Endothelial cell of umbilical vein (primary cell): ENCODE data around the gene LRRC71. TPM values are rescaled to one million over a fixed set of nuclear protein-coding genes. Genes with fewer than 3 reads are reported as not detected.

Experiments used
- BruUV-seq: library from RNA; stranded (reverse); fragments of 400-500 nt; replicated peaks from 2 replicates; lab custom pipeline; 2021; lab: Mats Ljungman, UMichigan
- CTCF ChIA-PET: fragments of 300-600, 350-600 bp; sonication (Branson Sonifier 250); formaldehyde crosslinking; loops from one replicate; lab custom pipeline; 2021; ENCODE audit warnings: antibody characterized with exemption, inconsistent platforms; lab: Charles Lee
- POLR2A ChIA-PET: fragments of 300-600, 350-600 bp; sonication (Branson Sonifier 250); formaldehyde crosslinking; loops from one replicate; lab custom pipeline; 2021; ENCODE audit warnings: antibody characterized with exemption, inconsistent platforms; lab: Charles Lee
- DNase-seq: peaks from one replicate; pipeline ENCODE4 v3.0.0-alpha.2; 2011; ENCODE audit warnings: low read depth, low spot score
- FAIRE-seq: peaks from 2 replicates; lab custom pipeline; 2011; peaks lifted over from hg19 to GRCh38; lab: Jason Lieb, UNC
- H2AFZ ChIP-seq: 2 replicates; pipeline ENCODE4 v1.6.0; 2012; ENCODE audit warnings: low read depth, low read length, control low read depth, inconsistent platforms
- H3K27ac ChIP-seq: 2 replicates; pipeline ENCODE4 v1.5.1; 2011; ENCODE audit warnings: low read depth, mild to moderate bottlenecking, control low read depth, low read length, moderate library complexity; ENCODE audit not compliant: insufficient read depth
- H3K27me3 ChIP-seq, 2 experiments: 2 replicates each; pipeline versions ENCODE4 v1.6.0 to v1.6.1; 2011; ENCODE audit warnings: low read length in 2 of 2, mixed read lengths in 1 of 2; ENCODE audit not compliant: control insufficient read depth in 2 of 2, insufficient read depth in 2 of 2
- H3K36me3 ChIP-seq, 2 experiments: 2 replicates in 1 of 2; 3 replicates in 1 of 2; pipeline ENCODE4 v1.5.1; 2011; ENCODE audit warnings: low read length in 2 of 2, mild to moderate bottlenecking in 1 of 2, moderate library complexity in 1 of 2; ENCODE audit not compliant: control insufficient read depth in 2 of 2, insufficient read depth in 2 of 2; ENCODE audit errors: extremely low read depth in 1 of 2
- H3K4me1 ChIP-seq: 3 replicates; pipeline ENCODE4 v1.5.1; 2011; ENCODE audit warnings: mild to moderate bottlenecking, low read length; ENCODE audit not compliant: control insufficient read depth, insufficient read depth; ENCODE audit errors: extremely low read depth
- H3K4me2 ChIP-seq: 2 replicates; pipeline ENCODE4 v1.6.1; 2011; ENCODE audit warnings: low read length, control low read depth, mixed read lengths; ENCODE audit not compliant: insufficient read depth
- H3K4me3 ChIP-seq, 3 experiments: fragments of 200-600 bp in 1 of 3; sonication (generic), shearing (Covaris generic) in 1 of 3; replicated peaks in 1 of 3; 2 replicates each; pipeline ENCODE4 v1.5.1; 2011 to 2016; ENCODE audit warnings: control low read depth in 3 of 3, low read length in 3 of 3, mild to moderate bottlenecking in 2 of 3, inconsistent platforms in 1 of 3, low read depth in 1 of 3, moderate library complexity in 1 of 3; ENCODE audit not compliant: insufficient read depth in 1 of 3
- H3K79me2 ChIP-seq: 2 replicates; pipeline ENCODE4 v1.6.0; 2012; ENCODE audit warnings: low read length, inconsistent platforms; ENCODE audit not compliant: control insufficient read depth, insufficient read depth
- H3K9ac ChIP-seq: replicated peaks from 2 replicates; pipeline ENCODE3; 2011; ENCODE audit warnings: low read length, control low read depth; ENCODE audit not compliant: insufficient read depth; ENCODE audit errors: extremely low read depth
- H3K9me1 ChIP-seq: replicated peaks from 3 replicates; pipeline ENCODE4 v1.6.0; 2011; ENCODE audit warnings: mild to moderate bottlenecking, low read length; ENCODE audit not compliant: control insufficient read depth, insufficient read depth; ENCODE audit errors: extremely low read depth
- H3K9me3 ChIP-seq: replicated peaks from 2 replicates; pipeline ENCODE4 v1.5.1; 2012; ENCODE audit warnings: low read length, inconsistent platforms; ENCODE audit not compliant: control insufficient read depth, insufficient read depth
- H4K20me1 ChIP-seq: replicated peaks from 2 replicates; pipeline ENCODE3; 2011; ENCODE audit warnings: mild to moderate bottlenecking, low read length; ENCODE audit not compliant: control insufficient read depth, insufficient read depth; ENCODE audit errors: extremely low read depth
- EZH2 ChIP-seq: IDR thresholded peaks from 2 replicates; pipeline ENCODE4 v1.6.1; 2012; ENCODE audit warnings: borderline replicate concordance, low read depth, mild to moderate bottlenecking, moderate library complexity, low read length, inconsistent platforms; ENCODE audit not compliant: severe bottlenecking
- FOS ChIP-seq: IDR thresholded peaks from 2 replicates; pipeline ENCODE4 v1.6.1; 2011; ENCODE audit warnings: mild to moderate bottlenecking, low read length, moderate library complexity, borderline replicate concordance; ENCODE audit not compliant: insufficient read depth
- GATA2 ChIP-seq: IDR thresholded peaks from 2 replicates; pipeline ENCODE4 v1.7.0; 2011; ENCODE audit warnings: low read depth, mild to moderate bottlenecking, moderate library complexity, mixed read lengths, low read length; ENCODE audit not compliant: insufficient read length, insufficient read depth
- JUN ChIP-seq: IDR thresholded peaks from 2 replicates; pipeline ENCODE4 v1.6.1; 2011; ENCODE audit warnings: borderline replicate concordance, low read depth; ENCODE audit not compliant: insufficient read length, insufficient read depth
- POLR2A ChIP-seq: IDR thresholded peaks from 2 replicates; pipeline ENCODE4 v1.6.1; 2012; ENCODE audit warnings: low read depth, mild to moderate bottlenecking, control low read depth, low read length
- dilution Hi-C: fragments of 300-500 bp; cut with MboI; formaldehyde crosslinking; loops from one replicate; pipeline ENCODE4 v1.15.0; 2019; ENCODE audit warnings: low sequenced_read_pairs; ENCODE audit not compliant: extremely low pct_ligation_motif_present
- intact Hi-C: fragments of 100-400 bp; cut with micrococcal nuclease; formaldehyde crosslinking; loops from one replicate; pipeline ENCODE4 v1.10.0; 2022
- polyA plus RNA-seq, 4 experiments: library from polyadenylated mRNA; depleted of rRNA in 3 of 4; stranded (reverse) in 3 of 4; unstranded in 1 of 4; fragments of >200 nt; gene quantifications; 2 replicates each; pipeline versions ENCODE4 v1.2.1 to v1.2.3, GENCODE V29; 2011 to 2012; ENCODE audit warnings: missing spikeins in 1 of 4
- total RNA-seq: library from RNA; stranded (reverse); gene quantifications from 2 replicates; pipeline ENCODE4 v1.2.3, GENCODE V29; 2021
- TF ChIP-seq, protein P1 (sequence below): IDR thresholded peaks from 2 replicates; pipeline ENCODE4 v1.6.1; 2011; ENCODE audit not compliant: insufficient read depth, insufficient read length
- TF ChIP-seq, protein P2 (sequence below), 2 donors: IDR thresholded peaks; 1 replicate in 1 of 2; 2 replicates in 1 of 2; pipeline ENCODE4 v1.5.1; 2011; ENCODE audit warnings: low read length in 2 of 2, mild to moderate bottlenecking in 2 of 2, moderate library complexity in 2 of 2, control low read depth in 1 of 2, inconsistent platforms in 1 of 2, low read depth in 1 of 2; ENCODE audit not compliant: insufficient read depth in 1 of 2; ENCODE audit errors: extremely low read depth in 1 of 2

The LRRC71 gene
- total and polyA plus RNA-seq, 2 donors (not counting 3 experiments of a cell fraction or from before 2014, with no cell fraction given), result 0.35 to 0.66 TPM

DNA sequence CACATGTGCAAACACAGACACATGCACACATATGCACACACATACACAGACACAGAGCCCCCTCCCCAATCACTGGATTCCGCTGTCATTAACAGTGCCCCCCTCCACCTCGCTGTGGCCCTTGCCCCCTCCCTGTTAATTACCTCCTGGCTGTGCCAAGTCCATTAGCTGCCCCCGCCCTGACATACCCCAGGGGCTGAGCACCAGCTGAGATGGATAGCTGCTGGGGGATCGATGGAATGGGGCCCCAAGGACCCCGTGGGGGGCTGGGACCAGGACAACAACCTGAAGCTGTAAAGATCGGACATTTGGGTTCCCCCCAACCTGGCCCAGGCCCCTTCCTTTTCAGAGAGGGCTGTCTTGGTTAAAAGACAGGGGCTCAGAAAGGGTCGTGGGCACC lies 36.5 kb upstream of the LRRC71 start:
- dilution Hi-C loops, result no loop called here
- H3K27ac ChIP-seq, result no peak overlapping the region
- intact Hi-C loops, result no loop called here
- no peak overlapping the region for H3K4me2 ChIP-seq
- FAIRE-seq, result no peak
- H3K4me1 ChIP-seq, result peaks cover 2% of the 10 kb centered on the region
- no peaks in the 10 kb centered on the region for H3K36me3 ChIP-seq
- DNase-seq, result no peak
- TF ChIP-seq POLR2A, result no peak
- no peak for TF ChIP-seq JUN
- TF ChIP-seq, protein P1, sequence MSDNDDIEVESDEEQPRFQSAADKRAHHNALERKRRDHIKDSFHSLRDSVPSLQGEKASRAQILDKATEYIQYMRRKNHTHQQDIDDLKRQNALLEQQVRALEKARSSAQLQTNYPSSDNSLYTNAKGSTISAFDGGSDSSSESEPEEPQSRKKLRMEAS, result no peak
- no peak for TF ChIP-seq FOS
- no peak for TF ChIP-seq EZH2
- TF ChIP-seq GATA2, result no peak
- TF ChIP-seq, protein P2, sequence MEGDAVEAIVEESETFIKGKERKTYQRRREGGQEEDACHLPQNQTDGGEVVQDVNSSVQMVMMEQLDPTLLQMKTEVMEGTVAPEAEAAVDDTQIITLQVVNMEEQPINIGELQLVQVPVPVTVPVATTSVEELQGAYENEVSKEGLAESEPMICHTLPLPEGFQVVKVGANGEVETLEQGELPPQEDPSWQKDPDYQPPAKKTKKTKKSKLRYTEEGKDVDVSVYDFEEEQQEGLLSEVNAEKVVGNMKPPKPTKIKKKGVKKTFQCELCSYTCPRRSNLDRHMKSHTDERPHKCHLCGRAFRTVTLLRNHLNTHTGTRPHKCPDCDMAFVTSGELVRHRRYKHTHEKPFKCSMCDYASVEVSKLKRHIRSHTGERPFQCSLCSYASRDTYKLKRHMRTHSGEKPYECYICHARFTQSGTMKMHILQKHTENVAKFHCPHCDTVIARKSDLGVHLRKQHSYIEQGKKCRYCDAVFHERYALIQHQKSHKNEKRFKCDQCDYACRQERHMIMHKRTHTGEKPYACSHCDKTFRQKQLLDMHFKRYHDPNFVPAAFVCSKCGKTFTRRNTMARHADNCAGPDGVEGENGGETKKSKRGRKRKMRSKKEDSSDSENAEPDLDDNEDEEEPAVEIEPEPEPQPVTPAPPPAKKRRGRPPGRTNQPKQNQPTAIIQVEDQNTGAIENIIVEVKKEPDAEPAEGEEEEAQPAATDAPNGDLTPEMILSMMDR (IDR thresholded peaks at IDR 0.05; ENCODE audit: extremely low read depth in 1 of 2, insufficient read depth in 1 of 2, low read depth in 1 of 2, low read length in 2 of 2), result no peak
- POLR2A ChIA-PET, result no interaction called here
- no peak overlapping the region for H3K9ac ChIP-seq
- no TSS peak for BruUV-seq
- H3K4me3 ChIP-seq, result no peak overlapping the region
- no peaks in the 10 kb centered on the region for H3K9me3 ChIP-seq
- no peaks in the 10 kb centered on the region for H4K20me1 ChIP-seq
- CTCF ChIA-PET, result interaction anchor here (1.0 to 5.6 kb wide), 6 partner anchors 9 to 194 kb away, joined by 3 to 35 read pairs (median 6); partner anchors contain the start of genes NTRK1 and PEAR1
- no peaks in the 10 kb centered on the region for H3K79me2 ChIP-seq
- no peaks in the 10 kb centered on the region for H3K9me1 ChIP-seq
- peaks cover 5 to 22% of the 10 kb centered on the region in 2 experiments for H3K27me3 ChIP-seq
- H2AFZ ChIP-seq, result no peak overlapping the region
